Measurements from ENCODE around the gene TMEM185A. TPM values are rescaled to one million over a fixed set of nuclear protein-coding genes. Genes with fewer than 3 reads are reported as not detected.
"Not testable (repeated sequence)": the region's sequence is repeated elsewhere in the genome, so short reads cannot be mapped to it uniquely, and the experiment has no call there.

Gene TMEM185A
- total RNA-seq, 3 donors from 2014 or later (not counting 1 experiment from before 2014, with no cell fraction given): 15.1 to 29.6 (median 26.6) TPM

DNA sequence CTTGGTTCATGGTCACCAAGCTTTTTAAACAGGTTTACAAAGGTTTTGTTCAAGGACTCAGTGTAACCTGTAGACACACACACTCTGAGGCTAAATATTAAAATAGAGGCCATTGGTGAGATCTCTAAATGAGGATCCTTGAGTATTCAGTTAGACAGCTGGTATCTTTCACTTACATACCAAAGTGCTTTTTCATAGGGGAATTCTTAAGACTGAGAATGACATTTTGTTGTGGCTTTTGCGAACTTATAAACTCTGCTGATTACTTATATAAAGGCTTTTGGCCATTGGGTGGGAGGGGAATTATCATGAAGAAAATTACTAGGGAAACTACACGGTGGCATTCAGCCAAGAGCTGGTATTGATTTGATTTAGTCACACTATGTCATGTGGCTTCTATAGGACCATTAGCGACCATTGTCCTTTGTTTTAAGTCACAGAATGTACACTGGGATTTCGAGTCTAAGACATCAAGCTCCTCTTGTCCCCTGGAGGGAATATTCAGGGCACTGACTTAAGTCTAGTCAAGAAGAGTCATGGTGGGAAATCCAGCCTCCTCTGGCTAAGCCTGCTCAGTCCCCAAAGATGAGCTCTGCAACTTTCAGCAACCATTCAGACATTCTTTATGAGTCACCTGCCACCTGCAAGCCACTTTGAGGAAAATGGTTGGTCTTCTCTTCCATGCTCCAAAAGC lies 80.2 kb downstream of the TMEM185A start:
- H3K27me3 Mint-ChIP-seq (ENCODE audit: low read depth in 2 of 2); H3K9me3 Mint-ChIP-seq; H3K36me3 Mint-ChIP-seq; H3K4me3 Mint-ChIP-seq; intact Hi-C loops (cut with micrococcal nuclease); H3K36me3 ChIP-seq (ENCODE audit: control insufficient read depth, insufficient read depth, low read length); H3K27ac ChIP-seq (ENCODE audit: low read length); H3K27me3 ChIP-seq (ENCODE audit: control insufficient read depth, insufficient read depth, low read length); H3K27ac Mint-ChIP-seq; H3K9me3 ChIP-seq (ENCODE audit: control insufficient read depth, insufficient read depth, low read length); H3K4me1 ChIP-seq (ENCODE audit: control insufficient read depth, insufficient read depth, low read length); ATAC-seq; H3K4me1 Mint-ChIP-seq; H3K4me3 ChIP-seq (ENCODE audit: low read length); DNase-seq: not testable (repeated sequence)
- no CpG with 5 or more reads among the region's 4 CpGs for WGBS (ENCODE audit: insufficient coverage)

- H3K4me1 ChIP-seq (ENCODE audit: control insufficient read depth, insufficient read depth, low read length); H3K27ac ChIP-seq (ENCODE audit: low read length); H3K27ac Mint-ChIP-seq; H3K27me3 Mint-ChIP-seq (ENCODE audit: low read depth in 2 of 2); DNase-seq; H3K36me3 Mint-ChIP-seq; H3K4me1 Mint-ChIP-seq; H3K27me3 ChIP-seq (ENCODE audit: control insufficient read depth, insufficient read depth, low read length); H3K4me3 ChIP-seq (ENCODE audit: low read length); H3K36me3 ChIP-seq (ENCODE audit: control insufficient read depth, insufficient read depth, low read length); intact Hi-C loops (cut with micrococcal nuclease); H3K9me3 ChIP-seq (ENCODE audit: control insufficient read depth, insufficient read depth, low read length); H3K4me3 Mint-ChIP-seq; H3K9me3 Mint-ChIP-seq: not testable (repeated sequence)
- WGBS (ENCODE audit: insufficient coverage): 14% methylated on average over 1 of the region's 1 CpG
- ATAC-seq: peak; percentile 57 to 85 (median 59)
Measured at GRCh38 chrX:149550454-149550853, 81.1 kb downstream of the TMEM185A start.

GRCh38 chrX:149549701-149550100 lies 81.9 kb downstream of the TMEM185A start, which contains the start of gene HSFX3:
Gene HSFX3 (minus strand): TSS chrX:149549924. CDS start chrX:149549852, 72 bp downstream.
- H3K9me3 Mint-ChIP-seq; ATAC-seq; H3K9me3 ChIP-seq (ENCODE audit: control insufficient read depth, insufficient read depth, low read length); H3K36me3 Mint-ChIP-seq; H3K4me3 Mint-ChIP-seq; H3K27me3 Mint-ChIP-seq (ENCODE audit: low read depth in 2 of 2); DNase-seq; H3K4me1 Mint-ChIP-seq; H3K4me3 ChIP-seq (ENCODE audit: low read length); H3K27ac Mint-ChIP-seq; H3K4me1 ChIP-seq (ENCODE audit: control insufficient read depth, insufficient read depth, low read length); intact Hi-C loops (cut with micrococcal nuclease); H3K27ac ChIP-seq (ENCODE audit: low read length); H3K36me3 ChIP-seq (ENCODE audit: control insufficient read depth, insufficient read depth, low read length); H3K27me3 ChIP-seq (ENCODE audit: control insufficient read depth, insufficient read depth, low read length): not testable (repeated sequence)
- WGBS (ENCODE audit: insufficient coverage): no CpG with 5 or more reads among the region's 6 CpGs

DNA sequence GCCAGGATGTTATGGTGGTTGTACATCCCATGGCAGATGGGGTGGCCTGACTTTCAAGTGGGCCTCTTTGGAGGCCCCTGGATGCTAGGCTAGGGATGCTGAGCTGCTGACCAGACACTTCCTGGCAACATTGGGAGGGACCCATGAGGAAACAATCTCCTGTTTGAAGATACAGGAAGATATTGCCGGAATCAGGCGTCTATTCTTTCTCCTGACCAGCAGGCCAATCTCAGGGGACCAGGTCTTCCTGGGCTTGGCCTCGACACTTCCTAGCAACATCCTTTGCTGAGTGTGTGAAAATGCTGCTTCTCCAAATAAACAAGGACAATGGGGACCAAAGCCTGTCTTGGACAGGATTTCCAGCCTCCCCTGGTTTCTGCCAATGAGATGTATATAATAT lies 83.8 kb downstream of the TMEM185A start:
- WGBS (ENCODE audit: insufficient coverage): no CpG with 5 or more reads among the region's 3 CpGs
- H3K4me1 ChIP-seq (ENCODE audit: control insufficient read depth, insufficient read depth, low read length); H3K27me3 Mint-ChIP-seq (ENCODE audit: low read depth in 2 of 2); H3K27ac Mint-ChIP-seq; H3K27ac ChIP-seq (ENCODE audit: low read length); H3K27me3 ChIP-seq (ENCODE audit: control insufficient read depth, insufficient read depth, low read length); H3K9me3 ChIP-seq (ENCODE audit: control insufficient read depth, insufficient read depth, low read length); H3K9me3 Mint-ChIP-seq; H3K4me3 Mint-ChIP-seq; DNase-seq; H3K4me3 ChIP-seq (ENCODE audit: low read length); H3K4me1 Mint-ChIP-seq; H3K36me3 Mint-ChIP-seq; H3K36me3 ChIP-seq (ENCODE audit: control insufficient read depth, insufficient read depth, low read length); ATAC-seq; intact Hi-C loops (cut with micrococcal nuclease): not testable (repeated sequence)

- H3K4me3 Mint-ChIP-seq; H3K27ac Mint-ChIP-seq; ATAC-seq; H3K36me3 ChIP-seq (ENCODE audit: control insufficient read depth, insufficient read depth, low read length); DNase-seq; H3K4me3 ChIP-seq (ENCODE audit: low read length); H3K4me1 Mint-ChIP-seq; H3K36me3 Mint-ChIP-seq; H3K27me3 ChIP-seq (ENCODE audit: control insufficient read depth, insufficient read depth, low read length); H3K9me3 Mint-ChIP-seq; H3K4me1 ChIP-seq (ENCODE audit: control insufficient read depth, insufficient read depth, low read length); H3K27ac ChIP-seq (ENCODE audit: low read length); H3K27me3 Mint-ChIP-seq (ENCODE audit: low read depth in 2 of 2); intact Hi-C loops (cut with micrococcal nuclease); H3K9me3 ChIP-seq (ENCODE audit: control insufficient read depth, insufficient read depth, low read length): not testable (repeated sequence)
- no CpG with 5 or more reads among the region's 1 CpG for WGBS (ENCODE audit: insufficient coverage)
Measured at GRCh38 chrX:149546962-149547361, 84.6 kb downstream of the TMEM185A start.

Other genes starting within 250 kb of the TMEM185A start
- 100 to 1,000 TPM; 286 to 344 (median 317) TPM for gene IDS, start 126.5 kb downstream of the TMEM185A start, total RNA-seq
- gene EOLA1, start 90.8 kb downstream of the TMEM185A start, total RNA-seq: 10 to 100 TPM; 26.4 to 37.6 (median 36.7) TPM
- gene HSFX3, start 81.9 kb downstream of the TMEM185A start, total RNA-seq: not detected
- not detected for gene MAGEA9B, start 44.3 kb downstream of the TMEM185A start, total RNA-seq
- under 1 TPM in 2 of 3 donors, not detected in 1; 0.45 to 0.70 TPM for gene HSFX2, start 36.5 kb downstream of the TMEM185A start, total RNA-seq
- not detected for gene MAGEA11, start 80.3 kb upstream of the TMEM185A start, total RNA-seq
- under 1 TPM in 2 of 3 donors, not detected in 1; 0.21 to 0.32 TPM for gene HSFX1, start 142.3 kb upstream of the TMEM185A start, total RNA-seq
- gene MAGEA9, start 150.1 kb upstream of the TMEM185A start, total RNA-seq: not detected
- gene MAGEA8, start 249.4 kb upstream of the TMEM185A start, total RNA-seq: not detected